Measurements from ENCODE around the gene SH3RF3. TPM values are rescaled to one million over a fixed set of nuclear protein-coding genes. Genes with fewer than 3 reads are reported as not detected.

The SH3RF3 gene
- total and polyA plus RNA-seq, 2 of the 13 experiments (the other 11 are each of a cell fraction or from before 2014, with no cell fraction given): 0.04 TPM; not detected in 1

DNA sequence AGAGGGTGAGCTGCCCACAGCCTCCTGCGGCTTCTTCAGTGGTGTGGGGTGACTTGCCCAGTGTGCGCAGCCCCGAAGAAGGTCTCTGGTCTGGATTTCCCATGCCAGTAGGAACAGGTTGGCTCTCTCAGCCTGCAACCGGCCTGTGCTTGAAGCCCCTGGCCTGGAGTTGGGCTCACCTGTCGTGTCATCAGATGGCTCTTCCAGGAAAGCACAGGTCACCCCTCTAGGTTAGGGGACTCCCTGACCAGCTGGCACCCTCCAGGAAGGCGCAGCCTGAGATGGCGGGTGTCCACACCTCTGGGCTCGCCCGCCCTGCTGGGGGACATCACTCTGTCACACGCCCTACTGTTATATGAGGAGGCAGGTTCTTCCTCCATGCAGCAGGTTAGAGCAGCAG is 304.9 kb downstream of the SH3RF3 start (continued):
- no peak for TF ChIP-seq ADNP (CRISPR knock-in tag; IDR thresholded peaks at IDR 0.05)
- no peak for TF ChIP-seq SRY (CRISPR knock-in tag; IDR thresholded peaks at IDR 0.05)
- TF ChIP-seq ZNF83 (CRISPR knock-in tag; IDR thresholded peaks at IDR 0.05; ENCODE audit: borderline replicate concordance): no peak

DNA sequence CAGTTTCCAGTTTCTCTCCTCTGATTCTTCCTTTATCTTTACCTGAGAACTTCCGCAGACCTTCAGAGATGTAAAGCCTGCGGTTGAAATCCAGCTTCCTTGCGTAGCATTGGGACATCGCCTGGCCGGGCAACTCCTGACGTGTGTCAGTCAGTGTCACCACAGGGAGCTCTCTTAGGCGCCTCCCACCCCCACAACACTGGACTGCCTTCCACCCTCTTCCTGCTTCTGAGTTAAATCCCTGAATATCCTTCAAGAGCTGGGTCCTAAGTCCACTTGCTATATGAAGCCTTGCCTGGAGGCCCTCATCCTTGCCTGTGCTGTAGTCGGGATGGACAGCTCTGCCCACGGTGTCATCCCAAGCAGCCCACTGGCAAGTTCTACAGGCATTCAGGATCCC is 305.3 kb downstream of the SH3RF3 start:
- no peak overlapping the region for H3K4me3 ChIP-seq (replicated peaks in 1 of 3; ENCODE audit: insufficient read depth in 1 of 3, low read depth in 2 of 3, low read length in 3 of 3)
- H3K4me2 ChIP-seq (ENCODE audit: low read depth, low read length): no peak overlapping the region
- H3K27me3 ChIP-seq (ENCODE audit: control insufficient read depth in 1 of 2, insufficient read depth in 2 of 2, low read length in 2 of 2): peaks cover 2 to 13% of the 10 kb centered on the region in 2 experiments; a peak in 4 of 5 replicates
- H3K9me3 ChIP-seq (ENCODE audit: low read length): no peaks in the 10 kb centered on the region
- in situ Hi-C loops (cut with HindIII; ENCODE audit: extremely low pct_ligation_motif_present, low pct_unique_long_range_greater_than_20kb) (no loop called here), intact Hi-C loops (cut with micrococcal nuclease; ENCODE audit: unreplicated experiment) (no loop called here)
- TF ChIP-seq ZFP82 (CRISPR knock-in tag; IDR thresholded peaks at IDR 0.05; ENCODE audit: borderline replicate concordance): no peak
- no peak for TF ChIP-seq JUN (CRISPR knock-in tag; IDR thresholded peaks at IDR 0.05)
- TF ChIP-seq LCORL (IDR thresholded peaks at IDR 0.05): no peak
- no peak for TF ChIP-seq LCORL (CRISPR knock-in tag; IDR thresholded peaks at IDR 0.05)
- no peak for TF ChIP-seq BHLHE40 (IDR thresholded peaks at IDR 0.05; ENCODE audit: low read length)
- TF ChIP-seq RFX1 (IDR thresholded peaks at IDR 0.05): no peak
- TF ChIP-seq, protein P1, sequence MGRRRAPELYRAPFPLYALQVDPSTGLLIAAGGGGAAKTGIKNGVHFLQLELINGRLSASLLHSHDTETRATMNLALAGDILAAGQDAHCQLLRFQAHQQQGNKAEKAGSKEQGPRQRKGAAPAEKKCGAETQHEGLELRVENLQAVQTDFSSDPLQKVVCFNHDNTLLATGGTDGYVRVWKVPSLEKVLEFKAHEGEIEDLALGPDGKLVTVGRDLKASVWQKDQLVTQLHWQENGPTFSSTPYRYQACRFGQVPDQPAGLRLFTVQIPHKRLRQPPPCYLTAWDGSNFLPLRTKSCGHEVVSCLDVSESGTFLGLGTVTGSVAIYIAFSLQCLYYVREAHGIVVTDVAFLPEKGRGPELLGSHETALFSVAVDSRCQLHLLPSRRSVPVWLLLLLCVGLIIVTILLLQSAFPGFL (CRISPR knock-in tag; IDR thresholded peaks at IDR 0.05): no peak
- TF ChIP-seq NKX3-1 (CRISPR knock-in tag; IDR thresholded peaks at IDR 0.05): no peak
- no peak for TF ChIP-seq POLR2A (IDR thresholded peaks at IDR 0.05; ENCODE audit: insufficient read depth in 1 of 2, low read depth in 2 of 2, low read length in 2 of 2)
- no peak for TF ChIP-seq SRY (CRISPR knock-in tag; IDR thresholded peaks at IDR 0.05)
- TF ChIP-seq KAT7 (CRISPR knock-in tag; IDR thresholded peaks at IDR 0.05; ENCODE audit: borderline replicate concordance): no peak
- no peaks in the 10 kb centered on the region for H3K4me1 ChIP-seq (ENCODE audit: insufficient read depth, low read length)
- ATAC-seq (no peak), FAIRE-seq (no peak), DNase-seq (ENCODE audit: low spot score) (no peak)
- H3K27ac ChIP-seq (ENCODE audit: extremely low read length, insufficient read depth, low read length): no peak overlapping the region
- no peak overlapping the region for H3K9ac ChIP-seq (ENCODE audit: insufficient read depth, low read depth, low read length)
- no peaks in the 10 kb centered on the region for H4K20me1 ChIP-seq (ENCODE audit: insufficient read depth, low read length)
- no peak overlapping the region for H2AFZ ChIP-seq (ENCODE audit: low read length)
- H3K79me2 ChIP-seq (ENCODE audit: insufficient read depth, low read length): no peaks in the 10 kb centered on the region
- 59% methylated on average over 9 of the region's 9 CpGs for WGBS (ENCODE audit: low lambda C conversion rate)
- ChIA-PET POLR2A (no interaction called here), CTCF (ENCODE audit: low intra/inter-chr PET ratio, low total read pairs) (no interaction called here)
- H3K36me3 ChIP-seq (replicated peaks in 1 of 2; ENCODE audit: control insufficient read depth in 1 of 2, insufficient read depth in 2 of 2, low read length in 2 of 2): no peaks in the 10 kb centered on the region
- BruUV-seq (replicated peaks): no TSS peak
